UCSD-AML1 (cell line): ENCODE measurements around the gene ZBTB46.

Source experiments
- DNase-seq: peaks from one replicate; lab custom pipeline; 2025; ENCODE audit not compliant: unreplicated experiment; lab: John Stamatoyannopoulos, UW

ZBTB46 gene

DNA sequence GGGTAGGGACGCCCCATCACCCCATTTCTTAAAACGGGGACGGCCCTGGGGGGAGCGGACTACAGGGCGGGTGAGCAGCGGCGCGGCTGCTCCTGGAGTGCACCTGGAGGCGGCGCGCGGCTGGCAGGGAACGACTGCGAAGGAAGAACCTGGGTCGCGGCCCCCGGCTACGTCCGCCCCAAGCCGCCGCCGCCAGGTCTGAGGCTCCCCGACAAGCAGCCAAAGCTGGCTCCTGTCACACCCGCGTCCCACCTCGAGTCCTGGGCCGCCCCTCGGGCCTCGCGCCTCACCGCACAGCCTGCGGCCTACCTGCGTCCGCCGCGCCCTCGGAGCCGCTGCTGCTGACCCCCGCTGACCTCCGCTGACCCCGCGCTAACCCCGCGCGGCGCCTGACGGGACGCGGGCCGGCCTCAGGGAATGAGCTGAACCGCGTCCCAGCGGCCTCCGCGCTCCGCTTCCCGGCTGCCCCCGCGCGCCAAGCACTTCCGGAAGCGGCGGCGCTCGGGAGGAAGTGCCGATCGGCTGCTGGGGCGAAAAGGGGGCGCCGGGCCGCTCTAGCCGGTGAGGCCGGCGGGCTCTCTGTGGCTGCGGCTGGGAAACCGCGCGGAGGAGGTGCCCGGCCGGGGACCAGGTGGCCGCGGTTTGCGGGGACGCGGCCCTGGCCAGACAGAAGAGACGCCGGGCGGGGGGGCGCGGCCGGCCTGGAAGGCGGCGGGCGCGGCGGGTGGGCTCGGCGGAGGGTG, 123.3 kb downstream of the ZBTB46 start, which contains the start of the genes ARFRP1 and ZGPAT:
TSS of gene ARFRP1 (minus strand) at position 419 of the 743 bp plus-strand sequence. CDS start 885 bp downstream, outside the sequence.
TSS of gene ZGPAT (plus strand) at position 482 of the 743 bp plus-strand sequence. CDS start 542 bp downstream, outside the sequence.
- peak; percentile 91 for DNase-seq

DNA sequence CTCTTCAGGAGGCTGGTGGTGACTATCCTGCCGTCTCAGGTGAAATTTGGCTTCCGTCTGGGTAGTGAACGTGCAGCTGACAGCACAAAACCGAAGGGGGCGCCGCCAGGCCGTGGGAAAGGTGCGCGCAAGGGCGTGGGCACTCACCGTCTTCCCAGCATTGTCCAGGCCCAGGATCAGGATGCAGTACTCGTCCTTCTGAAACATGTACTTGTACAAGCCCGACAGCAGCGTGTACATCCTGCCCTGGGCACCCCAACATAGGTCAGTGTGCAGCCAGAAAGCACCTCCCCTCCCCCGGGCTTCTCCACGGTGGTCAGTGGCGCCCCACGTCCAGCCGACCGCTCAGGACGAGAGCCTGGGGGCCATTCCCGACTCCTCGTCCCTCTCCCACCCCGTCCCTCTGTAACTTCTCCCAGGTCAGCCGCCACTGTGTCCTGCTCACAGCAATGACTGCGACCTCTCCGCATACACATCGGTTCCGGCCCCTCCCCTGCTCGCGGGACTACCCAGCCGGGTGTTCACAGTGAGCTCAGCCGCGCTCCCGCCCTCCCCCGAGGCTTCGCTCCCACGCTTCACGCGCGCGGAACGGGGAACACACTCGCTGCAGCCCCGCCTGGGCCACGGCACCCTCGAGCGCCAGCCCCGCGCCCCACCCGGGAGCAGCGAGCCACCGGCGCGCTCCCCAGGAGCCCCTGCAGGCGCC, 124.1 kb downstream of the ZBTB46 start:
- DNase-seq = peak; percentile 56

DNA sequence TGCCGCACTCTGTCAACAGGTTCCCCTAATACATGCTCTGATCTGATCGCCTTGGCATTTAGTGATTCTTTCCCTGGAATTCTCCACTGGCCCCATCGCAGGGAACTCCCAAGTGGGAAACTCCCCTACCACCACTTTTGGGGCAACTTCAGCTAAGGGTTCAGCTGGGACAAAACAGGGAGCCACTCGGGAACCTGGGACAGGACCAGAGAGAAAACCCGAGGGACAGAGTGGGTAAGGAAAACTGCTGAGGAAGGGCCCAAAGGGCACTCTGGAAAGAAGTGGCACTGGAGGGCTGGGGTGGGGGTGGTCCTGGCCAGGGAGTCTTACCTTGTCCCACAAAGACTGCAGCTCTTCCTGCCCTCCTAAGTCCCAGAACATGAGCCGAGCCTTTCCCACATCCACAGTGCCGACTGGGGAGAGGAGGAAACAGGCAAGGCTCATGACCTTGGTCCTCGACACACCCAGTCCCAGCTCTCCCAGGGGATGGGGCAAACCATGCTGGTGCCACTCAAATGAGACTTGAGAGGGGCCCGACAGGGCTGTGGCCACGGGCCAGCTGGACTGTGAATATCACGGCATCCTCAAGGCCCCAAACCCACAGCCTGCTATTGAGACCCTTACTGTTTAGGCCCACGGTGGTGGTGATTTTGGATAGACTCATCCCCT, 124.9 kb downstream of the ZBTB46 start:
- DNase-seq = no peak

DNA sequence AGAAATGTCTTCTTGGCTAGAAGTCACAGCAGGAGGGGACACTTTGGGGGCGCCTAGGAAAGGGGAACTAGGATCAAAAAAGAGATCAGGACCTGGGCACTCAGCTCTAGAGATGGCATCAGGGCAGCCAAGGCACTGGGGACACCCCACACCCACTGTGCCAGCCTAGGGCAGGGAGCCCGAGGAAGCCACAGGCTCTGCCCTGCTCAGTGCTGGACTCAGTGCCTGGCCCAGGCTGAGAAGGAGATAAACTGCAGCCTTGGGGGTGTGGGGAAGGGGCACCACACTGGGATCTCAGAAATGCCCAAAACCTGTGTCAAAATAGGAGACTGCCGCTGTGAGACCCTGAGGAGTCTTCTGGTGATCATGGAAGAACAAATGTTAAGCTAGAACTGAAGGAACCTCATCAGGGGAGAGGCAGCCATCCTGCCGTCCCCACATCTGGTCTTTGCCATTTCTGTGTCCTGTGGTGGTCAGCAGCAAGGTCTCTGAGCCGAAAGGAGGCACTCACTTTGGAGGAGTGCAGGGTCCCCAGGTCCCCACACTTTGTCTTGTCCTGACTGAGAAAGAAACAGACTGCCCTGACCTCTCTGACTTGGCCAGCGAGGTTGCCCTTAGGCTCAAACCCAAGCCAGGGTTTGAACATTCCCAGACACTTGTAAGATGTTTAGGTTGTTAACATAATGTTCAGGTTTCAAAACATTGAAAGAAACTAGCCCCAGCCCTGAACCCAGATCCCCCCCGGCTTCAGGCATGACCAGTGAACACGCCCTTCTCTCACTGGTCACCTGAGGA, 125.6 kb downstream of the ZBTB46 start:
- no peak for DNase-seq

DNA sequence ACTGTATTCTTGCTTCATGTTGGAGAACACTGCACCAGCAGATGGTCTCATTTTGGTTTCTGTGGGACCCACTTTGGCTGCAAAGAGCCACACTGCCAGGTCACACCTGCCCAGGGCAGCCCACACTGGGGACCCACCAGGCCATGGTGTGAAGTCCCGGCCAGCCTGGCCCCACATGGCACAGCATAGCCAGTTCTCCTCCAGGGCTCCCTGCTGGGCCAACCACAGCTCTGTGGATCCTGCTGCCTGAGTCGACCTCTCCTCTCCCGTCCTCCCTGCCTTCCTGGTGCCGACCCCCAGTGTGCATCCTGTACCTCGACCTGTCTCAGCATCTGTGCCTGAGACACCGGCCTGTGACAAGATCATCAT, 126.3 kb downstream of the ZBTB46 start:
- no peak for DNase-seq

DNA sequence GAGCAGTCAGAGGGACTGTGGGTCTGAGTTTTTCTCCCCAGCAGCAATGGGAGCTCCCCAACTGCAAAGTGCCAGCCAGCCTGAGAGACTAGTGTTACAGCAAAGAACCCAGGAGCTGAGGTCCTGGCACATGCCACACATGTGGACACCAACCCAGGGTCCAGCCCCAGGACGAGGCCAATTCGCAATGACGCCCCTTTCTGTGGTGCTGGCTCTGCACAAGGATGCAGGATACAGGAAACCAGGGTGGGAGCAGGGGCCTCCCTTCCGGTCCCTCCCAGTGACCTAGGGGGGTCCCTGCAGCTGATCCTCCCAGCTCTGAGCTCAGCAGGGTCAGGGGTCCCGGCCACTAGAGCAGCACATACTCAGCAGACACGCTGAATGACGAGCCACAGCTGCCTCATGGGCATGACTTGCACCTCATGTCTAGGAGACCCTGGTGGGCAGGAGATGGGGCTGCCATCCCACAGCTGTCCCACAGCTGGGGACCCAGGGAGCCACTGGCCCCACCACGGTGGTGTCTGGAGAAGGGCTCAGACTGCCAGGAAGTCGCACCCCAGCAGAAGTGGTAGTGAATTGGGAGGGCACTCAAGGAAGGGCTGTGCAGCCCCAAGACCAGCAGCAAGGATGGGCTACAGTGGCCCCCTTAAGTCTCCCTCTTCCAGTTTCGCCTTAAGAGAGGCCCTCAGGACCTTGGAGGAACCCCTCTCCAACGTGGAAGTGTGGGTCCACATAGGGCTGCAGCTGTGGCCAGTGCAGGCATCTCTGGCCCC, 126.9 kb downstream of the ZBTB46 start:
- no peak for DNase-seq

DNA sequence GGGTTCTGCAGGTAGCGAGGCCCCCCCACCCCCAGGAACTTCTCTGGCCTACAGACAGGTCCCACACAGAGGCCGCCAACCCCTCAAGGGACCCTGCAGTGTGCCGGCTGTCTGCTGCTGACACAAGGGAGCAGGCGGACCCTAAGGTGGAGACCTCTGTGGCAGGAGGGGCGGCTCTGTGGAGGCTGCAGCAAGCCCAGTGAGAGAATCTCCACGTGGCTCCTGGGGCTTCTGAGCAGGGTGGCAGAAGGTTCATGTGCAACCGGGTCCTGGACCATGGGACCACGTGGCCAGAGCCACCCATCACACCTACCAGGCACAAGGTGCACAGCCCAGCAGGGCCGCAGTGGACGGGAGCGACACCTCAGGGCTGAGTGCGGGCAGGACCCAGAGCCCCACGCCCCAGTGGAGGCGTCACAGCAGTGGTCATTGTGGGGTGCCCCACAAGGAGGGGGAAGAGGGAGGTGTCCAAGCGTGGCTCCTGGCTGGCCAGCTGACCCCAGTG, 127.5 kb downstream of the ZBTB46 start:
- no peak for DNase-seq

DNA sequence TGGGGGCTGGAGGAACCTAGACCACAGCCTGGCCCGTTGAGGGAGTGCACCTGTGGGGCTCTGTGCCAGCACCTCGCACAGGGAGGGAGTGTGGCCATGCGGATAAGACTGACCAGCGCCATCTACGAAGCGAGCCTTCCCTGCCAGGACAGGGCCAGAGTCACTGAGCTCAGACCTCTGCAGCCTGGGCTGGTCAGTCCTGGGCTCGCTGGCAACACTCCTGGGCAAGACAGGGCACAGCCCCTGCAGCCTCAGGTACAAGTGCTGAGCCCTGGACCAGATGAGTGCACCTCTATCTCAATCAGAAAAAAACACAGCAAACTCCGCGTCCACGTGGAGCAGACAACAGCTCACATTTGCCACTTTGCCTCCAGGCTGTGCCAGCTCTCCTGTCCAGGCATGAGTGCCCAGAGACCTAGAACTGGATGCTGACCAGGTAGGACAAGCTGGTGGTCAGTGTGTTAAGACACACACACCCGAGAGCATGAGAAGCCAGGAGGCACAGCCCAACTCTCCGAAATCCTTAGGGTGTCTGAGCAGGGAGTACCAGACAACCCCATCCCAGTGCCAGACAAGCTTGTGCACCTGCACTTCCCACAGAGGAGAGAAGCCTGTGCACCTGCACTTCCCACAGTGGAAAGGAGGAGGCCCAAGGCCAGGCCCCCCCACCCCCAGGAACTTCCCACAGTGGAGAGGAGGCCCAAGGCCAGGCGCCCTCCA, 128.2 kb downstream of the ZBTB46 start:
- no peak for DNase-seq

DNA sequence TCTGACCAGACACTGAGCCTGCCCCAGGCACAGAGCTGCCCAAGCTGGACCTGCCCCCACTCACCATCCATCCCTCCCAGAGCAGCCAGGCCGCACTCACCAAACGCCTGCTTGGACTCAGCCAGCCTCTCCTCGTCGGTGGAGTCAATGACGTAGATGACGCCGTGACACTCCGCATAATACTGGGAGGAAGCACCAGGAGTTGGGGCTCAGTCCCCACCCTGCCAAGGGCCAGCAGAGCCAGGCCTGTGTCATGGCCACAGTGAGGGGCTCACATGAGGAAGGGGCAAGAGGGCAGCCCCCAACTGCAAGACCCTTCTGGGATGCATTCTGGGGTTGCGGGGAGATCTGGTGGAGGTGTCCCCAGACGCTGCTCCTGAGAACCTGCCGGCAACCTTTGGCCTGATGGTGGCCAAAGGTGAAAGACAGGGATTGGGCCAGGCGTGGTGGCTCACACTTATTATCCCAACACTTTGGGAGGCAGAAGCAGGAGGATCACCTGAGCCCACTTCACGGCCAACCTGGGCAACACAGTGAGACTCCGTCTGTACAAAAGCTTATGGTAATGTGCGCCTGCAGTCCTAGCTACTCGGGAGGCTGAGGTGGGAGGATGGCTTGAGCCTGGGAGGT, 128.9 kb downstream of the ZBTB46 start:
- no peak for DNase-seq

DNA sequence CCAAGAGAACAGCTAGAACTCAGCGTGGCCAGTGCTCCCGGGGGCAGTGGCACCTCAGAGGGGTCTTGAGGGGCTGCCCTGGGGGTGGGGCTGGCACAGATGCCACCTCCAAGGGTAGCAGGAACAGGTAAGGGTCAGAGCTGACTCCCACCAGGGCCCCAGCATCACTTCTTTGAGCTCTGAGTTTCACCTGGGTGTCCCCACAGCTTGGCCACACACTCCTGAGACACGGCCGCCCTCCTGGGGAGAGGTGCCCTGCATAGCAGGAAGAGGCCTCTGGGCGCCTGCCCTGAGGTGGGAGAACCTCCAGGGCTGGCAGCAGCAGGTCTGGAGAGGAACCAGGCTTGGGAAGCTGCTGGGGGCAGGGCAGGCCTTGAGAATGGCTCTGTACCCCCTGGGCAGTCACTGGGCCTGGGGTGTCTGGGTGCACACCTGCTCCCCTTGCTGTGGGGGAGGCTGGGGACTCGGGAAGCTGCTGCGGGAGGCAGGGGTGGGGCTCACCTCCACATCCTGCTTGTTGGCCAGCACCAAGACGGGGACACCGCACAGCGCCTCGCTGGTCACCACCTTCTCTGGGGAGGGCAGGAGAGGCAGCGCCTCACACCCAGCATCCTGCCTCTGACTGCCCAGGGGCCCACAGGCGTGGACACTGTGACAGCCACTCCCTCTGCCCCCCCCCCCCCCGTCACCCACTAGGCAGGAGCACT, 129.6 kb downstream of the ZBTB46 start:
- DNase-seq = no peak

DNA sequence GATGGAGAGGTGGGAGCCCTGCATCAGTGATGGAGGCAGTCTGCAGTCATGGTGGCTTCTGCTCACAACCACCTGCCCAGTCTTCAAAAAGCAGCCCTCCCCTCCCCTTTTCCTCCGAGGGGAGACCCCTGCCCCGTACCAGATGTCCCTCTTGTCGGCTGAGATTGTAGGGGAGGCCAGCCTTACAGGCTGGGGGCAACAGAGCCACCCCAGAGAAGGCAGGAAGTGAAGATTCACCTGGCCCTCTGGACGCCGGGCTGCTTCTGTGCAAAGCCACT, 130.1 kb downstream of the ZBTB46 start:
- DNase-seq = no peak

DNA sequence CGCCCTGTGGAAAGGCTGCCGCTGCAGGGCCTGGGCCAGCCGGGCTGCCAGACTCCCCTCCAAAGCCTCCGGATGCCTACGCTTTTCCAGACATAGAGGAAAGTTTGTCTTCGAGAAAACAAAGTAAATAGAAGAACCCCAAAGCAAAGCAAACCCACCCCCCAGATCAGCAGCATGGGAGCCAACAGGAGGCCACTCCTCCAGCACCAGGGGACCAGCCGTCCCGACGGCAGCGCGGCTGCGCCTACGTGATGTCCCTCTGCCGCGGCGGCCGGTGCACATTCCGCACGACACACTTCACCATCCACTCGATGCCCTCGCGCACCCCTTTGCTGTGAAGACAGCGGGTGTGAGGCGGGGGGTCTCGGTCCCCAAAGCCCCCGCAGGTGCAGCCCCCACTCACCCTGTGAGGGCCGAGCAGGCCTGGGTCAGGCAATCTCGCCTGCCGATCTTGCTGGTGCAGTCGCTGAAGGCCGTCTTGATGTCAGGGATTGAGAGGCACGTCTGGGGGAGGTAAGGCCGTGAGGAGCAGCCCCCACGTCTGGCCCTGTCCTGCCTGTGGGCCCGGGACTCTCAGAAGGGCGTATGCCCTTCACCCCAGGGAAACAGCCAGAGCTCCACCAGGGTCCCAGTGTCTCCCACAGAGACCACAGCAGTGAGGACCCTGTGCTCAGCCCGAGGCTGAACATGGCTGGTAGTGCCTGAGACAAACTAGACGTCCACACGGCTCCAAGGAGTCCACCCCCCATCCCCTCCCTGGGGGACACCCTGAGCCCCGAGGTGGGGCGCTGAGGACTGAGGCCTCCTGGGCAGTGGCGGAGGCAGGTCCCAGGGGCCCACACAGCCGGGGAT, 130.6 kb downstream of the ZBTB46 start:
- no peak for DNase-seq

DNA sequence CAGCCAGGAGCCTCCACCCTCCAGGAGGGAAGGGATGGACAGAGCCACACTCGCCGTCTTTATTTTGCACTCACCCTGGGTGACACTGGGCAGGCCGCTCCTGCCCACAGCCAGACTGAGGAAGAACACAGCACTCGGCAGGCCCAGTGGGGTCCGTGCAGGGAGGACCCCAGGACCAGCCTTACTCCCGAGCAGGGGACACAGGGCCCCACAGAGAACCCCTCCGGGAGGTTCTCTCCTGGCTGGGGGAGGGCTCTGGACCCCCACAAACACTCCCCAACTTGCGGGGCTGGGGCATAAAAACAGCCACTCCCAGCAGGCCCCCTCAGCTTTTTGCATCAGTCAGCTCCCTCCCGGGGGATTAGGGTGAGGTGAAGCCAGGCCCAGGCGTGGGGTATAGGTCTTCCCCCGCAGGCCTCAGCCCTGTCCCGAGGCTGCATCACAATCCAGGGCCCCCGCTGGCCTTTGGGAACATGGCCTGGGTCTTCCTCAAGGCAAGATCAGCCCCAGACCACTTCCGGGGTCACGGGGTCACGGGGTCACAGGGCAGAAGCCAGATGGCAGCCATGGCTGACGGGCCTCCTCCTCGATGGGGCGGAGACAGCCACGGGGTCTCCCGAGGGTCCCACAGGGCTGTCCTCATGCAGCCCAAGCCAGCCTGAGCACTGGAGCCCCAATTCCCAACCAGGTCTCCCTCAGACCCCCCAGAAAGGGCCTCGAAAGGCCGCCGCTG, 131.4 kb downstream of the ZBTB46 start:
- DNase-seq = no peak

DNA sequence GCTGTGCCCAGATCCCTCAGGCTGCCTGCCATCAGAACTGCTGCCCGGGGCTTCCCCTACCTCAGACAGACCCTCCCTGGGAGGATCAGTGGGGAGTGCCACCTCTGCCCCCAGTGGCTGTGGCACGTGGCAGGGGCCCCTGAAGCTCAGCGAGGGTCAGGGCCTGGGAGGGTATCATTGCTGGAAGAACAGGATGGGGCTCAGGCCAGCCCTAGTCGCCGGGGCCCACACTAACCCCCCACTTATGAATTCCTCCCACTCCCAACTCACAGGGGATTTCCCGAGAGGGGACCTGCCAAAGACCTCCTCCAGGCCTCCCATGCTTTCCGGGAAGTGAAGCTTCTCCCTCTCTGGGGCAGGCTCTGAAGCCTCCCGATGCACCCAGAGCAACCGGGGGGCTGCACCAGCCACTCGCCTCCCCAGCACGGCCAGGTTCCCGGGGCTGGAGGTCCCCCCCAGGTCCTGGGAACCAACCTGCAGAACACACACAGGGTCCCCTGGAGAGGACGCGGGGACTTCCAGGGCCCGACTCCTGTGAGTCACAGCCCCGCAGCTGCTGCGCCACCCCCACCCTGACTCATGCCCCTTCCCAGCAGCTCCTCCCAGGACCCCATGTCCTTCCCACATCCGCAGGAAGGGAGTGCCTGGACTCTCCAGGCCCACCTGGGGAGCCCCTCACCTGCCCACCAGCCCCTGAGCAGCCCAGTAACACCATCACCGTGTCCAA, 132.2 kb downstream of the ZBTB46 start:
- DNase-seq = no peak

DNA sequence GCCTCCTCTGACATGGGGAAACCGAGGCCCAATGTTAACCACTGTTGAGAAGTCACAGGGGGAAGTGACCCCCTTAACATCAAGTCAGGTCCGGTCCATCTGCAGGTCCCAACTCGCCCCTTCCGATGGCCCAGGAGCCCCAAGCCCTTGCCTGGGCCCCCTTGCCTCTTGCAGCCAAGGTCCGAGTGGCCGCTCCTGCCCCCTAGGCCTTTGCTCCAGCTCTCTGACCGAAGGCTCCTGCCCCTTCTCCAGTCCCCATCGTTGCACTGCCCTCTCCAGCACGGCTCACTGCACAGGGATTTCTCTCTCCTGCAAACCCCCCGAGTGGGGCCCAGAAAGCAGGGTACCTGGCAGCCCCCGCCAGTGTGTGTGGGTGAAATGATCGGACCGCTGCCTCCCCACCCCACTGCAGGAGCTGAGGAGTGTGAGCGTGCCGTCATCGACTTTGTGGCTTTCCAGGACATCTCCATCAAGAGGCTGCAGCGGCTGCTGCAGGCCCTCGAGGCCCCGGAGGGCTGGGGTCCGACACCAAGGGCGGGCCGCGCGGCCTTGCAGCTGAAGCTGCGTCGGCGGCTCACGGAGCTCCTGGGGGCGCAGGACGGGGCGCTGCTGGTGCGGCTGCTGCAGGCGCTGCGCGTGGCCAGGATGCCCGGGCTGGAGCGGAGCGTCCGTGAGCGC, 133.1 kb downstream of the ZBTB46 start:
- no peak for DNase-seq

DNA sequence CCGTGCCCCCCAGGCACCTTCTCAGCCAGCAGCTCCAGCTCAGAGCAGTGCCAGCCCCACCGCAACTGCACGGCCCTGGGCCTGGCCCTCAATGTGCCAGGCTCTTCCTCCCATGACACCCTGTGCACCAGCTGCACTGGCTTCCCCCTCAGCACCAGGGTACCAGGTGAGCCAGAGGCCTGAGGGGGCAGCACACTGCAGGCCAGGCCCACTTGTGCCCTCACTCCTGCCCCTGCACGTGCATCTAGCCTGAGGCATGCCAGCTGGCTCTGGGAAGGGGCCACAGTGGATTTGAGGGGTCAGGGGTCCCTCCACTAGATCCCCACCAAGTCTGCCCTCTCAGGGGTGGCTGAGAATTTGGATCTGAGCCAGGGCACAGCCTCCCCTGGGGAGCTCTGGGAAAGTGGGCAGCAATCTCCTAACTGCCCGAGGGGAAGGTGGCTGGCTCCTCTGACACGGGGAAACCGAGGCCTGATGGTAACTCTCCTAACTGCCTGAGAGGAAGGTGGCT, 133.7 kb downstream of the ZBTB46 start:
- DNase-seq = no peak
